H1 (cell line): Measurements from ENCODE around the gene TMEM129. TPM values are rescaled to one million over a fixed set of nuclear protein-coding genes. Genes with fewer than 3 reads are reported as not detected.

ENCODE experiments used
- CTCF ChIA-PET: fragments of 300-600 bp; sonication (Branson Sonifier 250); formaldehyde crosslinking; loops from one replicate; lab custom pipeline; 2021; ENCODE audit not compliant: partially characterized antibody; lab: Charles Lee
- POLR2A ChIA-PET: fragments of 300-600 bp; sonication (Branson Sonifier 250); formaldehyde crosslinking; loops from one replicate; lab custom pipeline; 2021; ENCODE audit warnings: inconsistent platforms; ENCODE audit not compliant: partially characterized antibody; lab: Charles Lee
- DNase-seq, 2 experiments: peaks; one replicate each; pipeline versions ENCODE4 v3.0.0 to v3.0.0-alpha.2; 2010 to 2022; ENCODE audit warnings: low spot score in 2 of 2, low read depth in 1 of 2, mixed read lengths in 1 of 2
- FAIRE-seq: peaks from 2 replicates; lab custom pipeline; 2011; peaks lifted over from hg19 to GRCh38; lab: Jason Lieb, UNC
- H2AFZ ChIP-seq: 2 replicates; pipeline ENCODE4 v1.8.1; 2012; ENCODE audit warnings: low read length, inconsistent platforms
- H2AK5ac ChIP-seq: 2 replicates; pipeline ENCODE4 v1.6.1; 2013; ENCODE audit warnings: low read depth, low read length
- H2BK120ac ChIP-seq: replicated peaks from 2 replicates; pipeline ENCODE3; 2013; ENCODE audit warnings: low read depth, low read length, inconsistent platforms
- H2BK12ac ChIP-seq: 2 replicates; pipeline ENCODE4 v1.6.1; 2013; ENCODE audit warnings: low read depth, low read length
- H2BK15ac ChIP-seq: 2 replicates; pipeline ENCODE4 v1.6.1; 2013; ENCODE audit warnings: low read length
- H2BK20ac ChIP-seq: 2 replicates; pipeline ENCODE4 v1.6.1; 2013; ENCODE audit warnings: low read length
- H2BK5ac ChIP-seq: 2 replicates; pipeline ENCODE4 v1.6.1; 2013; ENCODE audit warnings: low read depth, low read length
- H3K14ac ChIP-seq: 2 replicates; pipeline ENCODE4 v1.6.1; 2013; ENCODE audit warnings: inconsistent platforms; ENCODE audit not compliant: insufficient read length
- H3K18ac ChIP-seq: 2 replicates; pipeline ENCODE4 v1.6.1; 2013; ENCODE audit warnings: low read length; ENCODE audit errors: extremely low read depth
- H3K23ac ChIP-seq: 2 replicates; pipeline ENCODE4 v1.6.1; 2013; ENCODE audit warnings: inconsistent platforms; ENCODE audit not compliant: insufficient read length
- H3K23me2 ChIP-seq: 2 replicates; pipeline ENCODE4 v1.6.1; 2013; ENCODE audit warnings: low read depth, low read length
- H3K27ac ChIP-seq: 2 replicates; pipeline ENCODE4 v1.6.1; 2011; ENCODE audit warnings: low read depth, low read length, inconsistent platforms
- H3K27me3 ChIP-seq, 4 experiments: replicated peaks in 1 of 4; 1 replicate in 1 of 4; 2 replicates in 3 of 4; pipeline versions ENCODE4 v1.6.1 to v1.8.1; 2011 to 2013; ENCODE audit warnings: low read length in 3 of 4, mild to moderate bottlenecking in 3 of 4, inconsistent platforms in 2 of 4, mixed read lengths in 2 of 4, moderate library complexity in 1 of 4; ENCODE audit not compliant: control insufficient read depth in 3 of 4, insufficient read depth in 3 of 4; ENCODE audit errors: extremely low read depth in 1 of 4
- H3K36me3 ChIP-seq, 4 experiments: 2 replicates each; pipeline versions ENCODE4 v1.6.1 to v1.8.1; 2011 to 2013; ENCODE audit warnings: mild to moderate bottlenecking in 4 of 4, low read length in 3 of 4, moderate library complexity in 2 of 4, control low read depth in 1 of 4, inconsistent platforms in 1 of 4; ENCODE audit not compliant: insufficient read depth in 4 of 4, control insufficient read depth in 2 of 4
- H3K4ac ChIP-seq: replicated peaks from 2 replicates; pipeline ENCODE3; 2013; ENCODE audit warnings: low read length, low read depth, mixed read lengths, inconsistent platforms; ENCODE audit not compliant: insufficient read length
- H3K4me1 ChIP-seq, 4 experiments: replicated peaks in 1 of 4; 1 replicate in 1 of 4; 2 replicates in 3 of 4; pipeline versions ENCODE4 v1.6.1 to v1.8.1; 2011 to 2013; ENCODE audit warnings: low read length in 3 of 4, inconsistent platforms in 2 of 4, mixed read lengths in 1 of 4; ENCODE audit not compliant: insufficient read depth in 4 of 4, control insufficient read depth in 3 of 4
- H3K4me2 ChIP-seq, 2 experiments: 2 replicates each; pipeline versions ENCODE4 v1.6.1 to v1.8.1; 2011 to 2013; ENCODE audit warnings: low read depth in 2 of 2, low read length in 2 of 2, control low read depth in 1 of 2, inconsistent platforms in 1 of 2, mild to moderate bottlenecking in 1 of 2; ENCODE audit not compliant: insufficient read depth in 1 of 2
- H3K4me3 ChIP-seq, 4 experiments: fragments of 200-600, 300-600 bp in 1 of 4; sonication (generic), shearing (Covaris generic), sonication (Bioruptor Twin) in 1 of 4; 2 replicates each; pipeline versions ENCODE4 v1.5.1 to v1.8.1; 2011 to 2016; ENCODE audit warnings: low read length in 4 of 4, low read depth in 3 of 4, control low read depth in 2 of 4, inconsistent platforms in 2 of 4, mild to moderate bottlenecking in 2 of 4, mixed read lengths in 1 of 4, moderate library complexity in 1 of 4; ENCODE audit not compliant: insufficient read depth in 2 of 4; ENCODE audit errors: extremely low read depth in 1 of 4
- H3K56ac ChIP-seq: replicated peaks from 2 replicates; pipeline ENCODE3; 2013; ENCODE audit warnings: low read depth, mild to moderate bottlenecking, mixed read lengths, low read length, inconsistent platforms; ENCODE audit not compliant: insufficient read length
- H3K79me1 ChIP-seq: 2 replicates; pipeline ENCODE4 v1.6.1; 2013; ENCODE audit warnings: low read depth, low read length, control low read depth
- H3K79me2 ChIP-seq, 2 experiments: 2 replicates each; pipeline versions ENCODE4 v1.6.1 to v1.8.1; 2012 to 2013; ENCODE audit warnings: low read length in 2 of 2, mild to moderate bottlenecking in 2 of 2, inconsistent platforms in 1 of 2; ENCODE audit not compliant: insufficient read depth in 2 of 2, control insufficient read depth in 1 of 2
- H3K9ac ChIP-seq, 4 experiments: replicated peaks in 1 of 4; 1 replicate in 1 of 4; 2 replicates in 3 of 4; pipeline versions ENCODE4 v1.6.1 to v1.8.1; 2011 to 2013; ENCODE audit warnings: low read depth in 3 of 4, low read length in 3 of 4, control low read depth in 2 of 4, mild to moderate bottlenecking in 2 of 4, moderate library complexity in 2 of 4, inconsistent platforms in 1 of 4; ENCODE audit errors: extremely low read depth in 1 of 4
- H3K9me3 ChIP-seq, 2 experiments: 2 replicates each; pipeline versions ENCODE4 v1.6.1 to v1.8.1; 2012 to 2013; ENCODE audit warnings: mild to moderate bottlenecking in 2 of 2, moderate library complexity in 2 of 2, control low read depth in 1 of 2, inconsistent platforms in 1 of 2, low read depth in 1 of 2, low read length in 1 of 2, mixed read lengths in 1 of 2; ENCODE audit not compliant: insufficient read depth in 2 of 2
- H4K20me1 ChIP-seq, 2 experiments: replicated peaks in 1 of 2; 2 replicates each; pipeline versions ENCODE3 to v1.8.1; 2011 to 2013; ENCODE audit warnings: inconsistent platforms in 2 of 2, low read length in 2 of 2, mild to moderate bottlenecking in 1 of 2; ENCODE audit not compliant: insufficient read depth in 2 of 2, control insufficient read depth in 1 of 2
- H4K5ac ChIP-seq: 2 replicates; pipeline ENCODE4 v1.6.1; 2013; ENCODE audit warnings: low read length, low read depth, mixed read lengths, inconsistent platforms; ENCODE audit not compliant: insufficient read length
- H4K8ac ChIP-seq: 2 replicates; pipeline ENCODE4 v1.8.0; 2013; ENCODE audit warnings: mild to moderate bottlenecking, moderate library complexity, low read length, inconsistent platforms; ENCODE audit not compliant: insufficient read depth; ENCODE audit errors: extremely low read depth
- H4K91ac ChIP-seq: replicated peaks from 2 replicates; pipeline ENCODE3; 2013; ENCODE audit warnings: low read length, mixed read lengths, inconsistent platforms; ENCODE audit not compliant: insufficient read length
- CTBP2 ChIP-seq: IDR thresholded peaks from 2 replicates; pipeline ENCODE4 v1.7.0; 2011; ENCODE audit warnings: borderline replicate concordance, mild to moderate bottlenecking, moderate library complexity, mixed read lengths, low read length; ENCODE audit not compliant: insufficient read depth, insufficient read length
- NRF1 ChIP-seq: IDR thresholded peaks from 2 replicates; pipeline ENCODE4 v1.6.1; 2011; ENCODE audit warnings: mild to moderate bottlenecking, low read depth, low read length, improper control_type of control experiment
- SRF ChIP-seq: IDR thresholded peaks from 2 replicates; pipeline ENCODE4 v1.6.1; 2011; ENCODE audit warnings: mild to moderate bottlenecking, low read depth, low read length, moderate library complexity
- WGBS, 2 experiments: shearing (Covaris generic) in 1 of 2; methylation state at CpG; one replicate each; pipeline versions ENCODE4 v1.1.6 to v1.1.7; 2013 to 2015; ENCODE audit warnings: low lambda C conversion rate in 2 of 2, mixed read lengths in 2 of 2, inconsistent platforms in 1 of 2, low coverage in 1 of 2, missing lambda C conversion rate in 1 of 2; ENCODE audit not compliant: insufficient replicate concordance in 2 of 2, insufficient coverage in 1 of 2, insufficient read length in 1 of 2; ENCODE audit errors: extremely low coverage in 1 of 2, missing lambda C conversion rate in 1 of 2; 5-methylcytosine and 5-hydroxymethylcytosine counted together
- polyA plus RNA-seq, 7 experiments: library from polyadenylated mRNA; depleted of rRNA in 3 of 7; stranded (reverse) in 5 of 7; unstranded in 2 of 7; fragments of >200 nt in 5 of 7; fragments of 200-250 nt in 2 of 7; gene quantifications; 1 replicate in 5 of 7; 2 replicates in 1 of 7; 4 replicates in 1 of 7; pipeline versions ENCODE4 v1.2.1 to v1.2.3, GENCODE V29; 2011 to 2013; ENCODE audit warnings: missing spikeins in 2 of 7, mixed read lengths in 2 of 7
- total RNA-seq: library from RNA; stranded (reverse); fragmentation: NEBNext Ultra II Directional; extraction: Animal tissue kit (Norgen Biotek cat#: 25700); gene quantifications from 2 replicates; pipeline ENCODE4 v1.2.1, GENCODE V29; 2021
- TF ChIP-seq, protein P1 (sequence below): IDR thresholded peaks from 2 replicates; pipeline ENCODE4 v1.6.1; 2012; ENCODE audit warnings: inconsistent platforms

The TMEM129 gene
- total and polyA plus RNA-seq, 2 of the 8 experiments (the other 6 are each of a cell fraction or from before 2014, with no cell fraction given), result 31.5 to 58.7 TPM

DNA sequence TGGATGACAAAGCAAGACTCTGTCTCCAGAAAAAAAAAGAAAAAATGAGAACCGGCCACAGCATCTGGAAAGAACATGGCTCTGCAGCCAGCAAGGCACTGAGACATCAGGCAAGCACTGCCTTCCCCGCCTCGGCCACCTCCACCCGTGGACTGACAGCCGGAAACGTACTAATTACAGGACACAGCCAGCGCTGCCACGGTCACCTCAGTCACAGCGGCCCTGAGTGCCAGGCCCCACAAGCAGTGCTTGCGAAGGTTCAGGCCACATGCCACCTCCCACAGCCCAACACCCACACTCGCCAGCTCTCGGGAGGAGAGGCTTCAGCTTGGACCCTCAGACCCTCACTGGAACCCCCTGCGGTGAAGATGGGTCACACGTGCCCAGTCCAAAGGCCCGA, 53.9 kb downstream of the TMEM129 start:
- CTCF ChIA-PET, result interaction anchor here (0.6 to 3.3 kb wide), 5 partner anchors 12 to 1294 kb away, joined by 3 to 13 read pairs (median 3); no protein-coding TSS in a partner anchor
- POLR2A ChIA-PET, result interaction anchor here (0.8 to 1.0 kb wide), 2 partner anchors 9 to 29 kb away, joined by 3 to 4 read pairs; no protein-coding TSS in a partner anchor
- H3K9ac ChIP-seq, result no peak overlapping the region
- TF ChIP-seq, protein P1, sequence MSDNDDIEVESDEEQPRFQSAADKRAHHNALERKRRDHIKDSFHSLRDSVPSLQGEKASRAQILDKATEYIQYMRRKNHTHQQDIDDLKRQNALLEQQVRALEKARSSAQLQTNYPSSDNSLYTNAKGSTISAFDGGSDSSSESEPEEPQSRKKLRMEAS, result no peak
- TF ChIP-seq CTBP2 (no peak), NRF1 (no peak), SRF (no peak)

More for the DNA sequence above, 53.9 kb downstream of the TMEM129 start:
- Histone ChIP-seq H3K23ac (no peak overlapping the region), H4K5ac (no peak overlapping the region), H3K4me2 (no peak overlapping the region), H3K14ac (no peak overlapping the region), H3K36me3 (no peaks in the 10 kb centered on the region), H2BK20ac (no peak overlapping the region), H2AFZ (no peak overlapping the region), H4K91ac (no peak overlapping the region), H3K79me2 (no peaks in the 10 kb centered on the region), H2BK5ac (peak overlapping the region; percentile 5; the same call in 1 of the 2 replicates), H3K23me2 (no peaks in the 10 kb centered on the region), H3K4me1 (peaks cover 0 to 5% (median 4%) of the 10 kb centered on the region in 4 experiments; a peak in 4 of 7 replicates), H2BK12ac (no peak overlapping the region), H3K9me3 (no peaks in the 10 kb centered on the region), H3K27me3 (no peaks in the 10 kb centered on the region), H4K8ac (no peak overlapping the region), H2AK5ac (no peak overlapping the region), H3K56ac (no peak overlapping the region), H4K20me1 (no peaks in the 10 kb centered on the region), H3K18ac (no peak overlapping the region), H3K79me1 (no peaks in the 10 kb centered on the region; the same call in 1 of the 2 replicates), H2BK120ac (no peak overlapping the region), H3K4ac (no peak overlapping the region), H3K4me3 (no peak overlapping the region), H3K27ac (no peak overlapping the region), H2BK15ac (peak overlapping the region; percentile 25; the same call in 1 of the 2 replicates)
- no peak for DNase-seq
- FAIRE-seq, result no peak
- WGBS, 2 experiments, result 91% methylated on average over 15 of the region's 15 CpGs; no CpG with 5 or more reads in 1 of the 2 experiments
